Stimulated activated memory B cell treated with anti-CD40 and anti-IgM and Interleukin-4, amounts not matched to agents 10 μg/mL and 1 μg/mL and 100 μg/mL, for 72 hours (primary cell): Measurements from ENCODE around the gene ASB14.
"Not testable (repeated sequence)": the region's sequence is repeated elsewhere in the genome, so short reads cannot be mapped to it uniquely, and the experiment has no call there.

Source experiments
- ATAC-seq: fragments of 150-1000 bp; cut with Tn5 transposase; 2 replicates; pipeline ENCODE4 v1.10.0; 2021
- H3K27ac Mint-ChIP-seq: one replicate; pipeline ENCODE4 v1.8.0; 2022; ENCODE audit warnings: mild to moderate bottlenecking, mixed read lengths
- H3K27me3 Mint-ChIP-seq: one replicate; pipeline ENCODE4 v1.8.0; 2022; ENCODE audit warnings: mixed read lengths
- H3K36me3 Mint-ChIP-seq: one replicate; pipeline ENCODE4 v1.8.0; 2022; ENCODE audit warnings: mixed read lengths
- H3K4me1 Mint-ChIP-seq: one replicate; pipeline ENCODE4 v1.8.0; 2022; ENCODE audit warnings: mixed read lengths
- H3K4me3 Mint-ChIP-seq: one replicate; pipeline ENCODE4 v1.8.0; 2022; ENCODE audit warnings: mild to moderate bottlenecking, moderate library complexity, mixed read lengths
- H3K9me3 Mint-ChIP-seq: one replicate; pipeline ENCODE4 v1.8.0; 2022; ENCODE audit warnings: mixed read lengths

Gene ASB14

GRCh38 chr3:57292159-57292896 lies at the start of gene ASB14:
ASB14 (minus strand) TSS chr3:57292685; CDS start chr3:57292033, 652 bp downstream.
- no peaks in the 10 kb centered on the region for H3K9me3 Mint-ChIP-seq
- H3K4me3 Mint-ChIP-seq: no peak within 1 kb of the TSS
- peaks cover 17% of the 10 kb centered on the region for H3K27me3 Mint-ChIP-seq
- ATAC-seq: no peak
- H3K27ac Mint-ChIP-seq: no peak within 1 kb of the TSS
- no peaks in the 10 kb centered on the region for H3K4me1 Mint-ChIP-seq
- H3K36me3 Mint-ChIP-seq: no peaks in the 10 kb centered on the region

GRCh38 chr3:57339071-57339642 lies 46.7 kb upstream of the ASB14 start:
- not testable (repeated sequence) for ATAC-seq, H3K27ac Mint-ChIP-seq, H3K36me3 Mint-ChIP-seq, H3K9me3 Mint-ChIP-seq, H3K4me1 Mint-ChIP-seq, H3K4me3 Mint-ChIP-seq
- peaks cover 50% of the 10 kb centered on the region for H3K27me3 Mint-ChIP-seq

- not testable (repeated sequence) for H3K9me3 Mint-ChIP-seq, H3K4me3 Mint-ChIP-seq, H3K36me3 Mint-ChIP-seq, ATAC-seq, H3K4me1 Mint-ChIP-seq, H3K27ac Mint-ChIP-seq
- peaks cover 47% of the 10 kb centered on the region for H3K27me3 Mint-ChIP-seq
These were observed 46.0 kb upstream of the ASB14 start for GRCh38 chr3:57338272-57339070.

- H3K27ac Mint-ChIP-seq: no peak overlapping the region
- no peaks in the 10 kb centered on the region for H3K4me1 Mint-ChIP-seq
- no peaks in the 10 kb centered on the region for H3K9me3 Mint-ChIP-seq
- H3K4me3 Mint-ChIP-seq: no peak overlapping the region
- peaks cover 25% of the 10 kb centered on the region for H3K27me3 Mint-ChIP-seq
- no peaks in the 10 kb centered on the region for H3K36me3 Mint-ChIP-seq
- no peak for ATAC-seq
These were observed 42.9 kb upstream of the ASB14 start for GRCh38 chr3:57335283-57335938.

- H3K4me1 Mint-ChIP-seq: no peaks in the 10 kb centered on the region
- no peak overlapping the region for H3K27ac Mint-ChIP-seq
- no peaks in the 10 kb centered on the region for H3K36me3 Mint-ChIP-seq
- no peaks in the 10 kb centered on the region for H3K9me3 Mint-ChIP-seq
- no peak overlapping the region for H3K4me3 Mint-ChIP-seq
- H3K27me3 Mint-ChIP-seq: peaks cover 9% of the 10 kb centered on the region
- no peak for ATAC-seq
These were observed 38.7 kb upstream of the ASB14 start for GRCh38 chr3:57331078-57331610.

GRCh38 chr3:57326498-57326897 lies 34.0 kb upstream of the ASB14 start:
- not testable (repeated sequence) for H3K27ac Mint-ChIP-seq, H3K4me1 Mint-ChIP-seq, H3K36me3 Mint-ChIP-seq, H3K4me3 Mint-ChIP-seq, ATAC-seq, H3K9me3 Mint-ChIP-seq
- peaks cover 21% of the 10 kb centered on the region for H3K27me3 Mint-ChIP-seq

- Mint-ChIP-seq H3K4me3 (no peak overlapping the region), H3K27ac (no peak overlapping the region), H3K4me1 (no peaks in the 10 kb centered on the region), H3K27me3 (peaks cover 13% of the 10 kb centered on the region), H3K9me3 (peaks cover 7% of the 10 kb centered on the region), H3K36me3 (no peaks in the 10 kb centered on the region)
- ATAC-seq: no peak
These were observed 21.7 kb upstream of the ASB14 start for GRCh38 chr3:57314204-57314603.

- no peaks in the 10 kb centered on the region for H3K4me1 Mint-ChIP-seq
- no peaks in the 10 kb centered on the region for H3K36me3 Mint-ChIP-seq
- H3K27me3 Mint-ChIP-seq: no peaks in the 10 kb centered on the region
- no peaks in the 10 kb centered on the region for H3K9me3 Mint-ChIP-seq
- ATAC-seq: no peak
- no peak overlapping the region for H3K4me3 Mint-ChIP-seq
- no peak overlapping the region for H3K27ac Mint-ChIP-seq
These were observed 17.4 kb upstream of the ASB14 start for GRCh38 chr3:57309769-57310360.

- not testable (repeated sequence) for H3K4me3 Mint-ChIP-seq, H3K9me3 Mint-ChIP-seq, H3K36me3 Mint-ChIP-seq, H3K27ac Mint-ChIP-seq, H3K4me1 Mint-ChIP-seq, ATAC-seq
- peaks cover 20% of the 10 kb centered on the region for H3K27me3 Mint-ChIP-seq
These were observed 11.0 kb upstream of the ASB14 start for GRCh38 chr3:57303520-57303919.

- Mint-ChIP-seq H3K27me3 (peaks cover 34% of the 10 kb centered on the region), H3K36me3 (no peaks in the 10 kb centered on the region), H3K4me3 (no peak overlapping the region), H3K27ac (no peak overlapping the region), H3K9me3 (no peaks in the 10 kb centered on the region), H3K4me1 (no peaks in the 10 kb centered on the region)
- ATAC-seq: peak; percentile 41
These were observed 5.6 kb upstream of the ASB14 start for GRCh38 chr3:57298041-57298440.

GRCh38 chr3:57292897-57293526 lies 527 bp upstream of the ASB14 start:
- Mint-ChIP-seq H3K36me3 (no peaks in the 10 kb centered on the region), H3K27ac (no peak overlapping the region), H3K4me1 (no peaks in the 10 kb centered on the region), H3K9me3 (no peaks in the 10 kb centered on the region), H3K4me3 (no peak overlapping the region), H3K27me3 (peaks cover 23% of the 10 kb centered on the region)
- ATAC-seq: no peak

GRCh38 chr3:57288403-57288802 lies 4.1 kb downstream of the ASB14 start:
- peaks cover 2% of the 10 kb centered on the region for H3K9me3 Mint-ChIP-seq
- H3K36me3 Mint-ChIP-seq: peaks cover 6% of the 10 kb centered on the region
- H3K27ac Mint-ChIP-seq: no peak overlapping the region

GRCh38 chr3:57287205-57287604 lies 5.3 kb downstream of the ASB14 start:
- peaks cover 6% of the 10 kb centered on the region for H3K36me3 Mint-ChIP-seq
- peaks cover 2% of the 10 kb centered on the region for H3K9me3 Mint-ChIP-seq
- no peak overlapping the region for H3K27ac Mint-ChIP-seq
- no peak overlapping the region for H3K4me3 Mint-ChIP-seq
- no peaks in the 10 kb centered on the region for H3K4me1 Mint-ChIP-seq
- H3K27me3 Mint-ChIP-seq: peaks cover 9% of the 10 kb centered on the region
- no peak for ATAC-seq

More at GRCh38 chr3:57288403-57288802, 4.1 kb downstream of the ASB14 start:
- Mint-ChIP-seq H3K27me3 (peaks cover 9% of the 10 kb centered on the region), H3K4me1 (no peaks in the 10 kb centered on the region), H3K4me3 (no peak overlapping the region)
- no peak for ATAC-seq

- H3K27me3 Mint-ChIP-seq: no peaks in the 10 kb centered on the region
- no peak for ATAC-seq
- no peaks in the 10 kb centered on the region for H3K4me1 Mint-ChIP-seq
These were observed 9.2 kb downstream of the ASB14 start for GRCh38 chr3:57283334-57283733.

More at GRCh38 chr3:57283334-57283733, 9.2 kb downstream of the ASB14 start:
- Mint-ChIP-seq H3K9me3 (peaks cover 5% of the 10 kb centered on the region), H3K27ac (no peak overlapping the region), H3K4me3 (no peak overlapping the region), H3K36me3 (peaks cover 6% of the 10 kb centered on the region)
